ENCODE measurements around the gene HS3ST3B1.

Gene HS3ST3B1

DNA sequence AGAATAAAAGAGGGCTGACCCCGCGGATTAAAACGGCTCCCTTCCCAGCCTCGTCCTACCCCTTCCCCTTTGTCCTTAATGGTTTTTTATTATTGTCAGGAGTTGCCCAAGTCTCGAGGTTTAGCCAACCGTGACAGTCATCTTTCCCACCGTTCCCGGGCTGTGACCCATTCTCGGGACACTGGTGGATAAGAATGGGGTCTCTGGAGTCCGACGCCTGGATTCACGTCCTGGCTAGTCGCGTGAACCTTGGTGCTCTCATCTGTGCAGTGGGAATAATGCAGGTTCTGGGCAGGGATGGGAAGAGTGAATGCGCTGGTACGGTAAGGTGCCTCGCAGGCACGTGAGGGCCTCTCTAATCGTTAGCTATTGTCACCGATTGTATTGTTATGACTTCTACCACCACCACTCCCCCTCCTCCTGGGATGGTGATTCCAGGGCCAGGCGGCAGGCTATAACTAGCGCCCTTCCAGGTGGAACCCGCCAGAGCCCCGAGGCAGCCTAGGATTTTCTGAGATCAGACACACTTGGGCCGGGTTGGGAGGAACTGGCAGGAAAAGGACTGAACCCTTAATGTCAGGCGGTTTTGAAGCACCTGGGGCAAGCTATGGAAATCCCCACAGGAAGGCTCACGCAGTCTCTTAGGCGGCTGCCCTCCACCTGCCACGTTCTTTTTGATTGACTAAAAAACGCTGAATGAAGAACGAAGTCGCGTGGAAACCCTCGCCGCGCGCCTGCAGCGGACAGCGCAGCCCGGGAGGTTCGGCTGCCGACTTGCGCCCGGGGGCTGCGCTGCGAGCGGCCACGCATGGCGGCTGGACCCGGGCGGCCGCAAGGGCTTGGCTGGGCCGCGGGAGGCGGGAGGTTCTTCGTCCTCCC lies 2.7 kb downstream of the HS3ST3B1 start:
- peak; percentile 19 for DNase-seq (ENCODE audit: low read depth)

DNA sequence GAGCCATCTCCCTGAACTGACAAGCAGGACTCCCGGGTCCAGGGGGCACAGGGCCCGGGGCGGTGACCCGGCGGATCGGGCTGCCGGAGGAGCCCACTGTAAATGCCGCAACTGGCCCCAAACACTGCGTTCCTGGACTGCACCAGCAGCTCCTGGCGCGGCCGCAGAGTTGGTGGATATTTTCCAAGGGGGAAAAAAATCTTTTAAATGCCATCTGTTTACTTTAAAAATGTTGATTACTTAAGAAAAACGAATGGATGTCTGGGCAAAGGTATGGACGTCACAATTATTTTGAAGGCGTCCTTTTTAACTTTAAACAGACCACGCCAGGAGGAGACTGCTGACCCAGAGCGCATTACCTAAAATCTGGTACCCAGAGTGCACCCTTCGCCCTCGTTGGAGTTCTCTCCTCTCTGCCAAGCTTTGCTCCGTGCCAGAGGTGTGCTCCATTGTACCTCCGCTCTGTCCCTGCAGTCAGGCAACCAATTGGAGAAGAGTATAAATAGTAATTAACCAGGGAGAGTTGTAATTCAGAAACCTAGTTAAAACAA lies 3.4 kb downstream of the HS3ST3B1 start:
- DNase-seq (ENCODE audit: low read depth), result no peak

DNA sequence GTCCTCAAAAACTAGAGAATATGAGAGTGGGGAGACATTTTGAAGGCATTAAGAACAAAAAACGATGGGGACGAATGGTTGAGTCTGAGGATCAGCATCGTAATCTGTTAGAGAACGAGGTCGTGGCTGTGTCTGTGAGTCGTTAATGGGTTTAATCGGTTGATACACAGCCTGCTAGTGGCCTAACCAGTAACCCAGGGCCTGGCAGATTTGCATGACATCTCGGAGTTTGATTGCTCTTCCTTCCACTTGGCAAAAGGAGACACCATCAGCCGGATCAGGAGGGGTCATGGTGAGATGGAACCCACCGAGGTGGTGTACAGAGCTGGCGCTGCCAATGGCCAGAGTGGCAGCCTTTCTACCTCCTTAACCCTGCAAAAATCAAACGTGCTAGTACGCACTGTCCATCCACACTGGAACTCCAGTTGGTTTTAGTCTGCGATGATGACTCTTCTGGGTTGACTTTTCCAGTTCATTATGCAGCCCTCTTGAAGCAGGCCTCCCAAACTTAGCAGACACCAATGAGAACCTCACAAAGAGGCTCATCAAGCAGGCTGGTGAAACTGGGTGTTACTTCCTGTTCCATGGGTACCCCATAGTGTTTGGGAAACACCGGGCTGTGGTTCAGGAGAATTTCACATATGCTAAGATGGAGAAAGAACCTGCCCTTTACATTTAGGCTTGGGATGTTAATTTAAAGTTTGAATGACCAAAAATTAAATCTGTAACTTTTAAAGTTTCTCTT lies 4.1 kb downstream of the HS3ST3B1 start:
- no peak for DNase-seq (ENCODE audit: low read depth)

DNA sequence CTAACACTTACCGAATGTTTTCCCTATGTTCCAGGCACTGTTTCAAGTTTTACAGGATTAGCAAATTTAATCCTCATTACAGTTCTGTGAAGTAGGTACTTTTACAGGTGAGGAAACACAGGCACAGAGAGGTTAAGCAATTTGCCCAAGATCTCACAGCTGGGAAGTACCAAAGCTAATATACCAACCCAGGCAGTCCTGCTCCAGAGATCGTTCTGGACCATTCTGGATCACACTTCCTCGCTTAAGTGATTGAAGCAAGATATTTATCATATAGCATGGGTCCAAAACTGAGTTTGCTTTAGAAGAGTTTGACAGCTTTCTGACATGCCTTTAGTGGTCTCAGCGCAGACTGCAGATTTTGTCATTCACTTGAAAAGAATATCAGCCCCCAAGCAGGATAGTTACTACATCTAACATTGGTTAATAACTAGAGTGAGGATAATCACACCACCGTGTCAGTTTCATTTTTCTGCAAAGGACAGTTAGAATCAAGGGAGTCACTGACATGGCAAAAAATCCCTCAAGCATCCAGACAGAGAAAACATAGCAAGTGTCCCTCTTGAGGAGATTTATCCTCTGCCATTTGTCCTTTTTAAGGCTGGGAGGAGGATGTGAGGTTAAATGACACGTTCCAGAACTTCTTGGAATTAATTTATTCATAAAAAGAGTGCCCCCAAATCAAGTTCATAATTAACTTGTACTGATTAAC lies 5.1 kb downstream of the HS3ST3B1 start:
- peak; percentile 27 for DNase-seq (ENCODE audit: low read depth)

DNA sequence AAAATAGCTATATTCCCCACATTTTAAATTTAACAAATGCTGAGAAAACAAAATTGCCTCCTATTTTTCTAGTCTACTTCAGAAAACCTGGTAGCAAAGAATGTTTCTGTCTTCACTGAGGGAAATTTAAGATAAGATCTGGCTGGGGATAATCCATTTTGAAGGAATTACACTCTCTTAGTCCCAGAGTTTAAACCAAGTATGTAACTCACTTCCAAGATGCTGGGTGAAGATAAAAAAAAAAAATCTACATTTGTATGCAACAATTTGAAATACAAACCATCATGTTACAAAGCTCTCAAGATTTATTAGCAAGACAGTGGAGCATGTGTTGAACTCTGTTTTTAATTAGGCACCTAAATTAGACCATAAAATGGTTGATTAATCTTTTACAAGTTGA lies 5.7 kb downstream of the HS3ST3B1 start:
- peak; percentile 13 for DNase-seq (ENCODE audit: low read depth)

DNA sequence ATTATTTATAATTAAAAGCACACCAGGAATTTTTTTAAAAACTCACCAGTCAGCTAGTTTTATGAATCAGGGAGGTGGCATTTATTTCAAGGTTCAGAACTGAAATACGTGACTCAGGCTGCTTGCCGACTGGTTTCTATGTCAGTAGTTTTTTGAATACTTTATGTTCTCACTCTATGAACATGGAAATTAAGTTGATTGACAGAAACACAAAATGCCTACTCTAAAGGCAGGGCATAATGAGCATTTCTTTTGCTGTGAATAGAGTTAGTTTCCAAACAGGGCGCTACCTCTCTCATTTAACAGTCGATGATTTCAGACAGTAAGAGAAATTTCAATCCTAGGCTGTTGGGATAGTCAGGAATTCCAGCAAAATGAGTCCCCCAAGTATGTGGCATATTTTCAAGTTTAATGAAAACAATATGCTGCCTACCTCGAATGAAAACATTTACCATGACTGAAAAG lies 6.7 kb downstream of the HS3ST3B1 start:
- DNase-seq (ENCODE audit: low read depth), result peak; percentile 88

DNA sequence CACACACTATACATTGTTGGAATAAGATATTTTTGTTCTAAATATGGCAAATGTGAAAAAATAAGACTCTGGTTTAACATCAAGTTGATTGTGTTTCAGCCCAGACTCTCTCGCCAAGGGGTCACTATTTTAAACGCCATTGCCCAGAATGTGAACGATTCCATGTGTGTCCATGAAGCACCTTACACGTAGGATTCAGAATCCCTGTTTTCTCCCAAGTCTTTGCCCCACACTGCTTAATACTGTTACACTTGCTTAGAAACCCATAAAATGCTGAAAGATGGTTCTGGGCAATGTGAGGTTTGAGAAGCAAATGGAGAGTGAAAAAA lies 7.7 kb downstream of the HS3ST3B1 start:
- no peak for DNase-seq (ENCODE audit: low read depth)

DNA sequence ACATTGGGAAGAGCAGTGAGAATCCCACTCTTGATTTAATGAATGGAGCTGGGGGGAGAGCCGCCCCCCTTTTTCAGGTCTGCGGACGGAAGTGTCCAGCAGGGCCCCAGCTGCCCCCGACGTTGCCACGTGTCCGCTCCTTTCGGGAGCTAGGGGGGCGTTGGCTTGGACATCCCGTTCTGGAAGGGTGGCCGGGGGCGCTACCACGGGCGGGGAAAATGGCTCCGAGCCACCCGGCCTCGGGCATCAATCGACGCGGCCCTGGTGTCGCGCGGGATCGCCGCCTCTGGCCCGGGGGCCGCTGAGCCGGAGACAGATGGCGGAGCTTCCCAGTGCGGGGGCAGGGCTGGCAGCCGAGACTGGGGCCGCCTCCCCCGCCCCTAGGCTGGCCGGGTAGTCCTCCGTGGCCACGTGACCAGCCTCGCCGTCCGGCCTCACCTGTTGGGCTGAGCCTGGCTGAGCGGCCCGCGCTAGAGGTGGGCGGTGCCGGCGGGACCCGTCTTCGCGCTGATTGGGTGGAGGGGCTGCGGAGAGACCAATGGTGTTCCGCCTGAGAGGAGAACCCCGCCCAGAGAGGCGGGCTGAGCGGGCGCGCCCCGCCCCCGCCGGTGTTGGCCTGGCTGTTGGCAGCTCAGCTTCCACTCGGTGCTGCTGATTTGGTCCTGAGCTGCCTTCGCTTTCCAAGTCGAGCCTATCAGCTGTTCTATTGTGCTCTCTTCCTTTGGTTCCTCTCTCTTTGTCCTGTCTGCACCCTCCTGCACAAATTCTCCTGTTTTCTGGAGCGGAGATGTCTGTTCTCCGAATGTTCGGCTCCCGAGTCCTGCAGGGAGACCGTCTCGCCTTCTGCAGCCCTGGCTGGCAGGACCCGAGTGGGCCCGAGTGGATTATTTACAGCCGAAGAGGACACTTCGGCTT lies 8.3 kb downstream of the HS3ST3B1 start:
- DNase-seq (ENCODE audit: low read depth), result peak; percentile 86

DNA sequence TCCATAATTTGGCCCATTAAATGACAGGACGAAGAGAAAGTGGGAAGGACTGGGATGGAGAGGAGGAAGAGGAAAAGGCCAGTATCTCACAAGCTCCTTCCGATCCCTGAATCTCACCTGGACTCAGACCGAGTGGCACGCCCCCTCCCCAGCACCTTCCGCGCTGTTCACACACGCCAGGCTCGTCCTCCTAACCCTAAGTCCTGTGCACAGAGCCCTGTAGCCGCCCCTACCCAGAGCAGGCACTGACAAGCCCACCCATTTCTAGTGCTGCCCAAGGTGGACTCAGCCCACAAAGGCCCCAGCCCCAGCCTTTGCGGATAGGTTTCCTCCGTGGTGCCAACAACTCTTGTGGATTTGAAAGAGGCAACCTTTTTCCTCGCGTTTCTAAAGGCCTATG lies 9.2 kb downstream of the HS3ST3B1 start:
- no peak for DNase-seq (ENCODE audit: low read depth)

DNA sequence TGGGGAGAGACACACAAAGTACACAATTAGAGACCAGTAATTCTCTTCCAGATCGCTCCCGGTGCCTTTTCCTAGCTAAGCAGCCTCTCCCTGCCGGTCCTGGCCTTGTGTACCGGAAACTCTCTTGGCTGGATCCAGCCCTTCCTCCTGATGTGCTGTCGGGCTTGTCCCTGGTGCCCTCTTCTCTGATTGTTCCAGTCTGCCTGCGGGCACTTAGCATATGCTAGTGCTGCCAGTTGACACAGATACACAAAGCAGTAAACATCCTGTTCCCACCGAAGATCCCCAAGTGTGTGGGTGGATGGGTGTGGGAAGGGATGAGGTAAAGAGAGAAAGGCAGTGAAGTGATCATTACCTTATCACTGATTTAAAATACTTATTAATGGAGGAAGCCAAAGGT lies 9.7 kb downstream of the HS3ST3B1 start:
- DNase-seq (ENCODE audit: low read depth), result no peak

DNA sequence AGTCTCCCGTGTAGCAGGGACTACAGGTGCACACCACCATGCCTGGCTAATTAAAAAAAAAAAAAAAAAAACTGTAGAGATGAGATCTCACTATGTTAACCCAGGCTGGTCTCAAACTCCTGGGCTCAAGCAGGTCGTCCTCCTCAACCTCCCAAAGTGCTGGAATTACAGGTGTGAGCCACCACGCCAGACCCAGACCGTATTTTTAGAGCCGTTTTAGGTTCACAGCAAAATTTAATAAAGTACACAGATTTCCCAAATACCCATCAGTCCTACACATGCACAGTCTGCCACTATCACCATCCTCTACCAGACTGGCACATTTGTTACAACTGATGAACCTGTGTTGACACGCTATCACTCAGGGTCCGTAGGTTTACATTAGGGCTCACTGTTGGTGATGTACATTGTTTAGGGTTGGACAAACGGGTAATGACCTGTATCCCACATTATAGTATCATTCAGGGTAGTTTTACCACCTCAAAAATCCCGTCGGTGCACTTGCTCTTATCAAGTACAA lies 10.4 kb downstream of the HS3ST3B1 start:
- DNase-seq (ENCODE audit: low read depth), result no peak

DNA sequence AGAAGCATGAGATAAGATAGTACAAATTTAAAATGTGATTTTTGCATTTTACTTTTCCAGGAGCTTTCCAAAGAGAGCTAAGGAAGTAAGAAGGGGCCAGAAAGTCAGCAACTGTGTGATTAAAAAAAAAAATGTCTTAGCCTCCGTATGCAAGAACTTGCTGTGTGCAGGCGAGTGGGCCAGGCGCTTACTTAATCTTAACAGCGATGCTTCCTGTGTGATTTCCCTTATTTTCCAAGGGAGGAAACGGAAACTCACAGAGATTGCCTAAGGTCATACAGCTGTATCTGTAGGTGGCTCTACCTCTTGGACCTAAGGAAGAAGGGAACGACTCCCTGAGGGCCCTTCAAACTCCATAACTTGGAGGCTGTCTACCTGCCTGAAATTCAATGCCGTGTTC lies 11.1 kb downstream of the HS3ST3B1 start:
- DNase-seq (ENCODE audit: low read depth), result no peak

DNA sequence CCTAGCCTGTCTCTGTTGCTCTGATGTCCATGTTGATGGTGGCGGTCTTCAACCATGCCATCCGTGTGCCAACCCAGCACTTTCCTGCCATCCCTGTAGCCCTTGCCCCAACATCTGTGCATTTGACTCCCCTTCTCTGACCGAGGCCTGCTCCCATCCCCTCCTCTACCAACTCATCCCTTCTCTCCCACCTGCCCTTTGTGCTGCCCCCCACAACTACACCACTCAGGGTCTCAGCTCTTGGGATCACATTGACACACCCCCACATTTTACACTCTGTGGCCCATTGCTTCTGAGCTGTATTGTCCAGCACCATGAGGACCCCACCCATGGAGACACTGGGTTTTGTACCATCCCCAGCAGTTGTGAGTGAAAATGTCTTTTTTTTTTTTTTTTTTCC lies 11.6 kb downstream of the HS3ST3B1 start:
- DNase-seq (ENCODE audit: low read depth), result no peak

DNA sequence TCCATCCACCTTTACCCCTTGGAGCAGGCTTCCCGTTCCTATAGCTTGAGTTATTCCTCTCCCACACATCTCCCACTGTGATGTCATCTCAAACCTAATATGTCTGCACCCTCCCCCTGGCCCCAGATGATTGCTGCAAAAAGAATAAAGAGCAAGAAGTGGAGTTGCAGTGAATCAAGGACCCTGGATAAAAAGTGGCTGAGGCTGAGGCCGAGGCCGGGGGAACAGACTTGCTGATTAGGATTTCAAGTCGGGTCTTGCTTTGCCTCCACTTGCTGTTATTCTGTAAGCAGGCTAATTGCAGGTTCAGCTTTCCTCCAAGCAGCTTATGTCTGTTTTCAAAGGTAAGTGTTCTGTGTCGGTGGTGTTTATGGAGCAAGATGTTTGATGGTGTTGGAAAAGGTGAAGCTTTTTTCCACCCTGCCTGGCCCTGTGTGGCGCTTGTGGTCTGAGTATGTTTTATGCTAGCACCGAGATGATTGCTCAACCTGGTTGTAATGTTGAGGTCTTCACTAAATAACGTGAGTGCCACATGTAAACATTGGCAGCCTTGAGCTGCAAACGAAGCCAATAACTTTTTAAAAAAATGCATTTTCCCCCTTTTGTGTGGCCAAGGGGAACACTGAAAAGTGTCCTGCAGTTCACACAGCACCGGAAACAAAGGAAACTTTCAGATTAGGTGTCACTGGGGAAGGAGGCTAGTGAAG lies 15.4 kb downstream of the HS3ST3B1 start:
- DNase-seq (ENCODE audit: low read depth), result no peak

DNA sequence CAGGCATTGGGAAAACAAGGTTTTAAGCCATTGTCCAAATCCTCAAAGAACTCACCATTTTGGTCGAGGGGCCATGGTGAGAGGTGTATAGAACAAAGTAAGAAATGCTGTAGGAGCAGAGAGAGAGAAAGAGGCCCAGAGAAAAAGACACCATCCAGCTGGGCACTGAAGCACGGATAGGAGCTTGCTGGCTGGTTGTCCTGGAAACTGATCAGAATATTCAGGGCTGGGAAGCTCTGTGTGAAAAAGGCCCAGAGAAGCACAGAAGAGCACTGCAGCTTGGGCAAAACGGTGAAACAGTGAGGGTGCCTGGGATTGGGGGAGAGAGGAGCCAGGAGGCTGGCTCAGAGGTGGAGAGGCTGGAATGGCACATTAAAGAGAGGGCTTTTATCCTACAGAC lies 16.5 kb downstream of the HS3ST3B1 start:
- no peak for DNase-seq (ENCODE audit: low read depth)

DNA sequence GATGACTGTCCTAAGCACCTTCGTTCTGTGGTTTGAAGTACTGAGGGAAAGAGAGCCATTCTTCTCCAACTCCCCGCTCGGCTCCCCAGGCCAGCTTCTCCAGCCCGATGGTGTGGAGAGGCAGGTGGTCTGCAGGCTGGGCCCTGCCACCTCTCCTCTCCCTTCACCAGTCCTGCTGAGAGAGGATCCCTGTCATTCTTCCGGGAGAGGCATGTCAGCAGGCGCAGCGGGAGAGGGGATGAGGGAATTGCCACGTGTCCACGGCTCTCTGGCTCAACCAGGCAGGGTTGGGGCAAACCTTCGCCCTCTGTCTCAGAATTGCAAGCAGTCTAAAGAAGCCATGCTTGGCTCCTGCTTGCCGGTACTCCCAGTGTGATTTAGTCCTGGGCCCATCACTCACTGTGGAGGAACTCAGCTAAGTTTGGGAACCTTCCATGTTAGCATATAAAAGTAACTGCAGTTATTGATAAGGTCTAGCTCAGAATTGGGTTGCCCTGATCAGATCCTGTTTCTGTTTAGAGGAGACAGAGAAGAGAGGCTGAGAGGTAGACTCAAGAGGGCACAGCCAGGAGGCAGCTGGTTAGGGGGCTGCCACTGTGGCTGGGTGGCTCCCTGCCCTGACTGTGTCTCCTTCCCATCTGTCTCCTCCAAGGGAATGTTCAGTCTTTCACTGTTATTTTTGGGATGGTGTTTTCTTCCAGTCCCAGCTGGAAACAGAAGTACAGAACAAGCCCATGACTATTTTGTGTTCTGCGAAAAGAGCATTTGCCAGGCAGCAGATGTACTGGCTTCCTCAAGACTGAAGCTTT lies 17.4 kb downstream of the HS3ST3B1 start:
- DNase-seq (ENCODE audit: low read depth), result no peak

DNA sequence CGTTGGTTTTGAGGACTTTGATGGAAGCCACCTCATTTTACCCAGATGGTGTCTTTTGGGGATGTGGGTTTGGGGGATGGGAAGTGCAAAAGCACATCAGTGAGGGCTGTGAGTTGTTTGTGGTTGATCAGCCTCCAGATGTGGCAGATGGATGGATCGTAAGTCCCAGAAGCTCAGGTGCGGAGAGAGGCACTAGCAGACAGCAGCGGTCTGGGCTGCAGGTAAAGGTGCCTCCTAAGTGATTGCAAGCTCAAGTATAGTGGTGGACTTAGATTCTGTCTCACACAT lies 18.0 kb downstream of the HS3ST3B1 start:
- no peak for DNase-seq (ENCODE audit: low read depth)

DNA sequence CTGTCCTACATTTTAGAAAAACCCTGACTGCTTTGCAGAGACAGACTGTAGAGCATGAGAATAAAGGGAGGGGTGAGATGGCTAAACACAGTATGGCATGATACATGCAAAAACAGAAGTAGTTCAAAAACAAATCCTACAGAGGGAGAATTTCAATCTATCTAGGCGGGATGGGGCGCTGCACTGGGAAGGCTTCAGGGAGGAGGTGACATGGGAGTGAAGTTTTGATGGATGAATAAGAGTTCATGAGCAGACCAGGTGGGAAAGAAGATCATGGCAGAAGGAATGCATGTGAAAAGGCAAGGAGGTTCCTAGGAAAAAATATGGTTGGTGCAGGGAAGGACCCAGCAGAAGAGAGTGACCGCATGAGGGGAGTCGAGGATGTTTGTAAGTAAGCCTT lies 19.2 kb downstream of the HS3ST3B1 start:
- no peak for DNase-seq (ENCODE audit: low read depth)

DNA sequence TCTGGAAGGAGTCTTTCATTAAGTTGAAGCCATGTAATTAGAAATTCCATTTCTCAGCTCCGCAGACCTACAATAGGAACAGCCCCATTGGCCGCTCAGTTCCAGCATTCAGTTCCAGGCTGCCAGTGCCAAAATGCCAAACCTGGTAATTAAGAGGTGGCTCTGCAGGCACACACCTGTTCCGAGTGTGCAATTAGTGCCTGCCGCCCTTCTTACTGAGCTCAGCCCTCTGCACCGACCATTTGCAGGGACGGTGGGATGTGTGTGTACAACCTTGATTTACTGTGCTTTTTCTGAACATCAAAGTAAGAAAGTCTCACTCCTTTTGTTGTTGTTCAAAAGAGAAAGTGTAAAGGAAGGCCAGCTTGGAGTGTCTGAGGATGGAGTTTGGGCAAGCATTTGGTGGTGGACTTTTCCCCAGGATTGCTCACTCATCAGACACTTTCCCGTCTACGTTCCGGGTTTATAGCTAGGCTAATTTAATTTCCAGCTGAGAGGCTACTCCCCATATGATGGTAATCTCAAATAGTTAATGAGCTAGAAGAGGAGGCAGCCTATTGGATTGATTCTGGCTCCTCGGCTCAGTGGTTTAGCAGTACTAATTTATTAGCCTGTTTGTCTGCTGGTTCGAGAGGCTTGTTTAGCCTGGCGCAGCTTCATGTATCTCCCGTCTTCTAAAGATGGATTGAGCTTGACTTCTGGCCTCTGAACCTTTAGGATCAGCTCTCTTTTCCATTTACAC lies 20.0 kb downstream of the HS3ST3B1 start:
- no peak for DNase-seq (ENCODE audit: low read depth)

Data from ELR (cell line).